HG03175 (cell line): Measurements from ENCODE around the gene RNFT1.
"Not testable (repeated sequence)": the region's sequence is repeated elsewhere in the genome, so short reads cannot be mapped to it uniquely, and the experiment has no call there.

Experiments used
- ATAC-seq: cut with Tn5 transposase; IDR thresholded peaks from one replicate; pipeline ENCODE4 v1.9.1; 2021; ENCODE audit warnings: mild to moderate bottlenecking, moderate library complexity; ENCODE audit not compliant: unreplicated experiment

Gene RNFT1

GRCh38 chr17:59930768-59931167 is 33.8 kb downstream of the RNFT1 start:
- ATAC-seq, result not testable (repeated sequence)

GRCh38 chr17:59930121-59930520 is 34.4 kb downstream of the RNFT1 start:
- not testable (repeated sequence) for ATAC-seq

GRCh38 chr17:59920637-59921036 is 43.9 kb downstream of the RNFT1 start:
- not testable (repeated sequence) for ATAC-seq

- no peak for ATAC-seq
These were observed 48.1 kb downstream of the RNFT1 start for GRCh38 chr17:59916446-59916845.

- no peak for ATAC-seq
These were observed 50.2 kb downstream of the RNFT1 start for GRCh38 chr17:59914274-59914854.

- no peak for ATAC-seq
These were observed 57.1 kb downstream of the RNFT1 start for GRCh38 chr17:59907467-59907866.

GRCh38 chr17:59903455-59903854 is 61.1 kb downstream of the RNFT1 start:
- no peak for ATAC-seq
